HepG2 (cell line): Measurements from ENCODE around the gene RBBP8NL. TPM values are rescaled to one million over a fixed set of nuclear protein-coding genes. Genes with fewer than 3 reads are reported as not detected.

Experiments used
- AHR ChIP-seq: IDR thresholded peaks from 2 replicates; pipeline ENCODE4 v1.6.1; 2018; ENCODE audit warnings: missing genetic modification reagents, missing compliant biosample characterization
- DPF2 ChIP-seq: sonication (generic); formaldehyde crosslinking; IDR thresholded peaks from 2 replicates; pipeline ENCODE4 v1.4.0; 2020; ENCODE audit warnings: mild to moderate bottlenecking, low read depth, missing genetic modification reagents, borderline replicate concordance
- E2F5 ChIP-seq: sonication (generic); formaldehyde crosslinking; conservative IDR thresholded peaks from 2 replicates; pipeline ENCODE4 v1.4.0; 2020; ENCODE audit warnings: missing genetic modification reagents
- ETV6 ChIP-seq: sonication (generic); formaldehyde crosslinking; conservative IDR thresholded peaks from 2 replicates; pipeline ENCODE4 v1.4.0; 2020; ENCODE audit warnings: missing genetic modification reagents
- FIP1L1 ChIP-seq: fragments of 200-400 bp; formaldehyde crosslinking; IDR thresholded peaks from 2 replicates; pipeline ENCODE4 v1.6.1; 2018; ENCODE audit warnings: low read depth, mild to moderate bottlenecking, low read length, moderate library complexity, borderline replicate concordance; ENCODE audit not compliant: insufficient read depth
- MIXL1 ChIP-seq: IDR thresholded peaks from 2 replicates; pipeline ENCODE4 v1.6.1; 2016
- NFRKB ChIP-seq: fragments of 450-650 bp; IDR thresholded peaks from 2 replicates; pipeline ENCODE4 v1.6.1; 2017
- NFYB ChIP-seq: sonication (generic); formaldehyde crosslinking; IDR thresholded peaks from 2 replicates; pipeline ENCODE4 v1.4.0; 2020; ENCODE audit warnings: missing genetic modification reagents
- NR2F1 ChIP-seq, 2 experiments: fragments of 450-650 bp in 1 of 2; formaldehyde crosslinking in 1 of 2; IDR thresholded peaks; 2 replicates each; pipeline versions ENCODE4 v1.5.0 to v1.6.1; 2016 to 2020; ENCODE audit warnings: mild to moderate bottlenecking in 1 of 2, missing compliant biosample characterization in 1 of 2, missing genetic modification reagents in 1 of 2, moderate library complexity in 1 of 2
- NRL ChIP-seq: sonication (generic); formaldehyde crosslinking; IDR thresholded peaks from 2 replicates; pipeline ENCODE4 v1.5.0; 2020; ENCODE audit warnings: missing genetic modification reagents, mild to moderate bottlenecking, moderate library complexity, borderline replicate concordance
- SKI ChIP-seq: fragments of 450-650 bp; IDR thresholded peaks from one replicate; pipeline ENCODE4 v1.6.1; 2018; ENCODE audit warnings: mild to moderate bottlenecking; ENCODE audit not compliant: partially characterized antibody
- SNAI1 ChIP-seq: sonication (generic); formaldehyde crosslinking; IDR thresholded peaks from 2 replicates; pipeline ENCODE4 v1.5.0; 2020; ENCODE audit warnings: mild to moderate bottlenecking, missing genetic modification reagents, borderline replicate concordance
- ZBTB1 ChIP-seq: sonication (generic); formaldehyde crosslinking; IDR thresholded peaks from 2 replicates; pipeline ENCODE4 v1.4.0; 2020; ENCODE audit warnings: missing genetic modification reagents, borderline replicate concordance
- ZBTB42 ChIP-seq: sonication (generic); formaldehyde crosslinking; IDR thresholded peaks from 2 replicates; pipeline ENCODE4 v1.5.0; 2020; ENCODE audit warnings: mild to moderate bottlenecking, missing genetic modification reagents
- ZFP1 ChIP-seq: IDR thresholded peaks from 2 replicates; pipeline ENCODE4 v1.6.1; 2016
- ZNF24 ChIP-seq: fragments of 450-650 bp; IDR thresholded peaks from 2 replicates; pipeline ENCODE4 v1.6.1; 2017; ENCODE audit warnings: antibody characterized with exemption, mild to moderate bottlenecking
- ZNF337 ChIP-seq: sonication (generic); formaldehyde crosslinking; IDR thresholded peaks from 2 replicates; pipeline ENCODE4 v1.5.1; 2020; ENCODE audit warnings: missing genetic modification reagents, low read depth, mild to moderate bottlenecking, borderline replicate concordance
- ZNF354B ChIP-seq: sonication (generic); formaldehyde crosslinking; IDR thresholded peaks from 2 replicates; pipeline ENCODE4 v1.8.0; 2022; ENCODE audit warnings: mild to moderate bottlenecking, missing genetic modification reagents
- ZNF552 ChIP-seq: sonication (generic); formaldehyde crosslinking; IDR thresholded peaks from 2 replicates; pipeline ENCODE4 v1.9.0; 2022; ENCODE audit warnings: missing genetic modification reagents, mild to moderate bottlenecking, borderline replicate concordance
- ZNF749 ChIP-seq: sonication (generic); formaldehyde crosslinking; IDR thresholded peaks from 2 replicates; pipeline ENCODE4 v1.8.0; 2022; ENCODE audit warnings: mild to moderate bottlenecking, missing genetic modification reagents, moderate library complexity, borderline replicate concordance
- ZNF776 ChIP-seq: sonication (generic); formaldehyde crosslinking; IDR thresholded peaks from 2 replicates; pipeline ENCODE4 v1.4.0; 2020; ENCODE audit warnings: mild to moderate bottlenecking, missing genetic modification reagents
- polyA plus RNA-seq, 8 experiments: library from polyadenylated mRNA; depleted of rRNA in 3 of 8; stranded (reverse) in 7 of 8; unstranded in 1 of 8; fragments of >200 nt; fragmentation: Illumina TruSeq in 4 of 8; extraction: Trizol in 4 of 8; gene quantifications; 2 replicates each; pipeline versions ENCODE4 v1.2.1 to v1.2.3, GENCODE V29; 2011 to 2016; ENCODE audit warnings: low read depth in 4 of 8, missing spikeins in 1 of 8, mixed read lengths in 1 of 8; ENCODE audit not compliant: insufficient read depth in 1 of 8
- total RNA-seq, 5 experiments: library from RNA; depleted of rRNA; stranded (reverse); fragments of >200 nt; fragmentation: Illumina TruSeq; extraction: Trizol; gene quantifications; 2 replicates each; pipeline ENCODE4 v1.2.3, GENCODE V29; 2016; ENCODE audit warnings: low read depth in 1 of 5
- TF ChIP-seq, protein P1 (sequence below): sonication (generic); formaldehyde crosslinking; IDR thresholded peaks from 2 replicates; pipeline ENCODE4 v1.4.0; 2020; ENCODE audit warnings: missing genetic modification reagents
- TF ChIP-seq, protein P2 (sequence below): sonication (generic); formaldehyde crosslinking; IDR thresholded peaks from 2 replicates; pipeline ENCODE4 v1.5.0; 2020; ENCODE audit warnings: mild to moderate bottlenecking, missing genetic modification reagents
- TF ChIP-seq, protein P3 (sequence below): sonication (generic); formaldehyde crosslinking; IDR thresholded peaks from 2 replicates; pipeline ENCODE4 v1.5.0; 2020; ENCODE audit warnings: missing genetic modification reagents, mild to moderate bottlenecking, borderline replicate concordance
- TF ChIP-seq, protein P4 (sequence below): sonication (generic); formaldehyde crosslinking; IDR thresholded peaks from 2 replicates; pipeline ENCODE4 v1.9.0; 2021; ENCODE audit warnings: missing genetic modification reagents, mild to moderate bottlenecking, borderline replicate concordance

The RBBP8NL gene
- total and polyA plus RNA-seq, 2 of the 13 experiments (the other 11 are each of a cell fraction or from before 2014, with no cell fraction given), result 0.69 to 0.86 TPM

GRCh38 chr20:62409931-62410745 is 17.2 kb downstream of the RBBP8NL start (continued):
- TF ChIP-seq SNAI1 (CRISPR knock-in tag) (no peak), FIP1L1 (no peak), ZNF24 (no peak), NFYB (CRISPR knock-in tag) (no peak), ZNF749 (no peak), ZFP1 (no peak), E2F5 (CRISPR knock-in tag) (no peak), ZNF776 (0 out of 2 replicates have a peak, but pooled peaks have one; percentile 20), NFRKB (no peak), NR2F1 (CRISPR knock-in tag; IDR thresholded peaks at IDR 0.05) (no peak), ZNF337 (CRISPR knock-in tag) (no peak), ETV6 (no peak), NRL (CRISPR knock-in tag) (peak; percentile 71; the same call in 1 of the 2 replicates), AHR (CRISPR knock-in tag) (peak; percentile 75; the same call in 1 of the 2 replicates), ZNF354B (CRISPR knock-in tag) (no peak), ZNF552 (CRISPR knock-in tag) (no peak), ZBTB42 (CRISPR knock-in tag) (no peak), ZBTB1 (CRISPR knock-in tag) (no peak), DPF2 (CRISPR knock-in tag) (no peak), SKI (peak; percentile 28), MIXL1 (CRISPR knock-in tag) (no peak)
- TF ChIP-seq, protein P1, sequence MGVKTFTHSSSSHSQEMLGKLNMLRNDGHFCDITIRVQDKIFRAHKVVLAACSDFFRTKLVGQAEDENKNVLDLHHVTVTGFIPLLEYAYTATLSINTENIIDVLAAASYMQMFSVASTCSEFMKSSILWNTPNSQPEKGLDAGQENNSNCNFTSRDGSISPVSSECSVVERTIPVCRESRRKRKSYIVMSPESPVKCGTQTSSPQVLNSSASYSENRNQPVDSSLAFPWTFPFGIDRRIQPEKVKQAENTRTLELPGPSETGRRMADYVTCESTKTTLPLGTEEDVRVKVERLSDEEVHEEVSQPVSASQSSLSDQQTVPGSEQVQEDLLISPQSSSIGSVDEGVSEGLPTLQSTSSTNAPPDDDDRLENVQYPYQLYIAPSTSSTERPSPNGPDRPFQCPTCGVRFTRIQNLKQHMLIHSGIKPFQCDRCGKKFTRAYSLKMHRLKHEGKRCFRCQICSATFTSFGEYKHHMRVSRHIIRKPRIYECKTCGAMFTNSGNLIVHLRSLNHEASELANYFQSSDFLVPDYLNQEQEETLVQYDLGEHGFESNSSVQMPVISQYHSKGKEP (CRISPR knock-in tag), result no peak
- TF ChIP-seq, protein P2, sequence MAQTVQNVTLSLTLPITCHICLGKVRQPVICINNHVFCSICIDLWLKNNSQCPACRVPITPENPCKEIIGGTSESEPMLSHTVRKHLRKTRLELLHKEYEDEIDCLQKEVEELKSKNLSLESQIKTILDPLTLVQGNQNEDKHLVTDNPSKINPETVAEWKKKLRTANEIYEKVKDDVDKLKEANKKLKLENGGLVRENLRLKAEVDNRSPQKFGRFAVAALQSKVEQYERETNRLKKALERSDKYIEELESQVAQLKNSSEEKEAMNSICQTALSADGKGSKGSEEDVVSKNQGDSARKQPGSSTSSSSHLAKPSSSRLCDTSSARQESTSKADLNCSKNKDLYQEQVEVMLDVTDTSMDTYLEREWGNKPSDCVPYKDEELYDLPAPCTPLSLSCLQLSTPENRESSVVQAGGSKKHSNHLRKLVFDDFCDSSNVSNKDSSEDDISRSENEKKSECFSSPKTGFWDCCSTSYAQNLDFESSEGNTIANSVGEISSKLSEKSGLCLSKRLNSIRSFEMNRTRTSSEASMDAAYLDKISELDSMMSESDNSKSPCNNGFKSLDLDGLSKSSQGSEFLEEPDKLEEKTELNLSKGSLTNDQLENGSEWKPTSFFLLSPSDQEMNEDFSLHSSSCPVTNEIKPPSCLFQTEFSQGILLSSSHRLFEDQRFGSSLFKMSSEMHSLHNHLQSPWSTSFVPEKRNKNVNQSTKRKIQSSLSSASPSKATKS (CRISPR knock-in tag), result no peak
- TF ChIP-seq, protein P3, sequence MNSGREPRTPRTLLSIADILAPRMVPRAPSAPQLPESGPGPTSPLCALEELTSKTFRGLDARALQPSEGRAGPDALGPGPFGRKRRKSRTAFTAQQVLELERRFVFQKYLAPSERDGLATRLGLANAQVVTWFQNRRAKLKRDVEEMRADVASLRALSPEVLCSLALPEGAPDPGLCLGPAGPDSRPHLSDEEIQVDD (CRISPR knock-in tag), result no peak
- TF ChIP-seq, protein P4, sequence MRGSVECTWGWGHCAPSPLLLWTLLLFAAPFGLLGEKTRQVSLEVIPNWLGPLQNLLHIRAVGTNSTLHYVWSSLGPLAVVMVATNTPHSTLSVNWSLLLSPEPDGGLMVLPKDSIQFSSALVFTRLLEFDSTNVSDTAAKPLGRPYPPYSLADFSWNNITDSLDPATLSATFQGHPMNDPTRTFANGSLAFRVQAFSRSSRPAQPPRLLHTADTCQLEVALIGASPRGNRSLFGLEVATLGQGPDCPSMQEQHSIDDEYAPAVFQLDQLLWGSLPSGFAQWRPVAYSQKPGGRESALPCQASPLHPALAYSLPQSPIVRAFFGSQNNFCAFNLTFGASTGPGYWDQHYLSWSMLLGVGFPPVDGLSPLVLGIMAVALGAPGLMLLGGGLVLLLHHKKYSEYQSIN, result no peak
